Measurements from ENCODE around the gene GRIK5. TPM values are rescaled to one million over a fixed set of nuclear protein-coding genes. Genes with fewer than 3 reads are reported as not detected.

The GRIK5 gene
- total RNA-seq, 1 experiment from 2014 or later = 0.48 TPM

- peaks cover 4% of the 10 kb centered on the region for H3K27me3 Mint-ChIP-seq (ENCODE audit: insufficient read depth, unreplicated experiment)
- H3K4me3 Mint-ChIP-seq (ENCODE audit: unreplicated experiment) = no peak overlapping the region
- TF ChIP-seq CTCF (IDR thresholded peaks at IDR 0.05; ENCODE audit: insufficient read depth in 1 of 2, low read depth in 1 of 2, low read length in 1 of 2, severe bottlenecking in 1 of 2, unreplicated experiment in 1 of 2) = no peak
- Histone ChIP-seq H3K36me3 (ENCODE audit: control insufficient read depth, insufficient read depth, low read length) (no peaks in the 10 kb centered on the region), H3K27me3 (replicated peaks; ENCODE audit: control insufficient read depth, insufficient read depth, low read length) (no peaks in the 10 kb centered on the region), H3K4me1 (no peaks in the 10 kb centered on the region), H3K9me3 (no peaks in the 10 kb centered on the region), H3K4me3 (ENCODE audit: low read depth, low read length) (no peak overlapping the region)
- no peak for DNase-seq
- peaks cover 5% of the 10 kb centered on the region for H3K4me1 Mint-ChIP-seq (ENCODE audit: low read depth, unreplicated experiment)
- no peaks in the 10 kb centered on the region for H3K36me3 Mint-ChIP-seq (ENCODE audit: insufficient read depth, unreplicated experiment)
- CTCF ChIA-PET = interaction anchor here (1.0 kb wide), 1 partner anchor 10 kb away, joined by 5 read pairs; no protein-coding TSS in a partner anchor
- H3K9me3 Mint-ChIP-seq (ENCODE audit: unreplicated experiment) = no peaks in the 10 kb centered on the region
- intact Hi-C loops (cut with micrococcal nuclease; ENCODE audit: unreplicated experiment) = no loop called here
- BruUV-seq (replicated peaks) = no TSS peak
- no peak overlapping the region for H3K27ac Mint-ChIP-seq (ENCODE audit: unreplicated experiment)
- POLR2A ChIA-PET = no interaction called here
Measured at GRCh38 chr19:42091742-42092141, 21.7 kb upstream of the GRIK5 start.

- H3K27me3 ChIP-seq (replicated peaks; ENCODE audit: control insufficient read depth, insufficient read depth, low read length) = no peaks in the 10 kb centered on the region
- ChIA-PET CTCF (interaction anchor here (1.0 kb wide), 1 partner anchor 10 kb away, joined by 5 read pairs; no protein-coding TSS in a partner anchor), POLR2A (no interaction called here)
- Mint-ChIP-seq H3K27me3 (ENCODE audit: insufficient read depth, unreplicated experiment) (peaks cover 4% of the 10 kb centered on the region), H3K4me3 (ENCODE audit: unreplicated experiment) (no peak overlapping the region), H3K27ac (ENCODE audit: unreplicated experiment) (no peak overlapping the region), H3K9me3 (ENCODE audit: unreplicated experiment) (no peaks in the 10 kb centered on the region), H3K36me3 (ENCODE audit: insufficient read depth, unreplicated experiment) (no peaks in the 10 kb centered on the region), H3K4me1 (ENCODE audit: low read depth, unreplicated experiment) (peaks cover 5% of the 10 kb centered on the region)
- no peaks in the 10 kb centered on the region for H3K36me3 ChIP-seq (ENCODE audit: control insufficient read depth, insufficient read depth, low read length)
- H3K4me3 ChIP-seq (ENCODE audit: low read depth, low read length) = no peak overlapping the region
- no peaks in the 10 kb centered on the region for H3K4me1 ChIP-seq
- DNase-seq = no peak
- H3K9me3 ChIP-seq = no peaks in the 10 kb centered on the region
- intact Hi-C loops (cut with micrococcal nuclease; ENCODE audit: unreplicated experiment) = no loop called here
- BruUV-seq (replicated peaks) = no TSS peak
- no peak for TF ChIP-seq CTCF (IDR thresholded peaks at IDR 0.05; ENCODE audit: insufficient read depth in 1 of 2, low read depth in 1 of 2, low read length in 1 of 2, severe bottlenecking in 1 of 2, unreplicated experiment in 1 of 2)
Measured at GRCh38 chr19:42091300-42091699, 21.3 kb upstream of the GRIK5 start.

GRCh38 chr19:42090672-42091071 is 20.7 kb upstream of the GRIK5 start:
- Mint-ChIP-seq H3K27ac (ENCODE audit: unreplicated experiment) (no peak overlapping the region), H3K9me3 (ENCODE audit: unreplicated experiment) (no peaks in the 10 kb centered on the region), H3K4me1 (ENCODE audit: low read depth, unreplicated experiment) (peaks cover 5% of the 10 kb centered on the region), H3K4me3 (ENCODE audit: unreplicated experiment) (no peak overlapping the region), H3K36me3 (ENCODE audit: insufficient read depth, unreplicated experiment) (no peaks in the 10 kb centered on the region), H3K27me3 (ENCODE audit: insufficient read depth, unreplicated experiment) (peaks cover 4% of the 10 kb centered on the region)
- Histone ChIP-seq H3K4me1 (no peaks in the 10 kb centered on the region), H3K9me3 (no peaks in the 10 kb centered on the region), H3K4me3 (ENCODE audit: low read depth, low read length) (no peak overlapping the region), H3K27me3 (replicated peaks; ENCODE audit: control insufficient read depth, insufficient read depth, low read length) (no peaks in the 10 kb centered on the region), H3K36me3 (ENCODE audit: control insufficient read depth, insufficient read depth, low read length) (no peaks in the 10 kb centered on the region)
- ChIA-PET POLR2A (no interaction called here), CTCF (interaction anchor here (0.6 kb wide), 1 partner anchor 31 kb away, joined by 3 read pairs; no protein-coding TSS in a partner anchor)
- TF ChIP-seq CTCF (IDR thresholded peaks at IDR 0.05; ENCODE audit: insufficient read depth in 1 of 2, low read depth in 1 of 2, low read length in 1 of 2, severe bottlenecking in 1 of 2, unreplicated experiment in 1 of 2) = no peak
- no peak for DNase-seq
- intact Hi-C loops (cut with micrococcal nuclease; ENCODE audit: unreplicated experiment) = no loop called here
- BruUV-seq (replicated peaks) = no TSS peak
